H1 (cell line): ENCODE results near the gene DPY19L1. TPM values are rescaled to one million over a fixed set of nuclear protein-coding genes. Genes with fewer than 3 reads are reported as not detected.
"Not testable (repeated sequence)": the region's sequence is repeated elsewhere in the genome, so short reads cannot be mapped to it uniquely, and the experiment has no call there.

Source experiments
- CTCF ChIA-PET: fragments of 300-600 bp; sonication (Branson Sonifier 250); formaldehyde crosslinking; loops from one replicate; lab custom pipeline; 2021; ENCODE audit not compliant: partially characterized antibody; lab: Charles Lee
- POLR2A ChIA-PET: fragments of 300-600 bp; sonication (Branson Sonifier 250); formaldehyde crosslinking; loops from one replicate; lab custom pipeline; 2021; ENCODE audit warnings: inconsistent platforms; ENCODE audit not compliant: partially characterized antibody; lab: Charles Lee
- DNase-seq, 2 experiments: peaks; one replicate each; pipeline versions ENCODE4 v3.0.0 to v3.0.0-alpha.2; 2010 to 2022; ENCODE audit warnings: low spot score in 2 of 2, low read depth in 1 of 2, mixed read lengths in 1 of 2
- FAIRE-seq: peaks from 2 replicates; lab custom pipeline; 2011; peaks lifted over from hg19 to GRCh38; lab: Jason Lieb, UNC
- H2AFZ ChIP-seq: 2 replicates; pipeline ENCODE4 v1.8.1; 2012; ENCODE audit warnings: low read length, inconsistent platforms
- H2AK5ac ChIP-seq: 2 replicates; pipeline ENCODE4 v1.6.1; 2013; ENCODE audit warnings: low read depth, low read length
- H2BK120ac ChIP-seq: replicated peaks from 2 replicates; pipeline ENCODE3; 2013; ENCODE audit warnings: low read depth, low read length, inconsistent platforms
- H2BK12ac ChIP-seq: 2 replicates; pipeline ENCODE4 v1.6.1; 2013; ENCODE audit warnings: low read depth, low read length
- H2BK15ac ChIP-seq: 2 replicates; pipeline ENCODE4 v1.6.1; 2013; ENCODE audit warnings: low read length
- H2BK20ac ChIP-seq: 2 replicates; pipeline ENCODE4 v1.6.1; 2013; ENCODE audit warnings: low read length
- H2BK5ac ChIP-seq: 2 replicates; pipeline ENCODE4 v1.6.1; 2013; ENCODE audit warnings: low read depth, low read length
- H3K14ac ChIP-seq: 2 replicates; pipeline ENCODE4 v1.6.1; 2013; ENCODE audit warnings: inconsistent platforms; ENCODE audit not compliant: insufficient read length
- H3K18ac ChIP-seq: 2 replicates; pipeline ENCODE4 v1.6.1; 2013; ENCODE audit warnings: low read length; ENCODE audit errors: extremely low read depth
- H3K23ac ChIP-seq: 2 replicates; pipeline ENCODE4 v1.6.1; 2013; ENCODE audit warnings: inconsistent platforms; ENCODE audit not compliant: insufficient read length
- H3K23me2 ChIP-seq: 2 replicates; pipeline ENCODE4 v1.6.1; 2013; ENCODE audit warnings: low read depth, low read length
- H3K27ac ChIP-seq: 2 replicates; pipeline ENCODE4 v1.6.1; 2011; ENCODE audit warnings: low read depth, low read length, inconsistent platforms
- H3K27me3 ChIP-seq, 4 experiments: replicated peaks in 1 of 4; 1 replicate in 1 of 4; 2 replicates in 3 of 4; pipeline versions ENCODE4 v1.6.1 to v1.8.1; 2011 to 2013; ENCODE audit warnings: low read length in 3 of 4, mild to moderate bottlenecking in 3 of 4, inconsistent platforms in 2 of 4, mixed read lengths in 2 of 4, moderate library complexity in 1 of 4; ENCODE audit not compliant: control insufficient read depth in 3 of 4, insufficient read depth in 3 of 4; ENCODE audit errors: extremely low read depth in 1 of 4
- H3K36me3 ChIP-seq, 4 experiments: 2 replicates each; pipeline versions ENCODE4 v1.6.1 to v1.8.1; 2011 to 2013; ENCODE audit warnings: mild to moderate bottlenecking in 4 of 4, low read length in 3 of 4, moderate library complexity in 2 of 4, control low read depth in 1 of 4, inconsistent platforms in 1 of 4; ENCODE audit not compliant: insufficient read depth in 4 of 4, control insufficient read depth in 2 of 4
- H3K4ac ChIP-seq: replicated peaks from 2 replicates; pipeline ENCODE3; 2013; ENCODE audit warnings: low read length, low read depth, mixed read lengths, inconsistent platforms; ENCODE audit not compliant: insufficient read length
- H3K4me1 ChIP-seq, 4 experiments: replicated peaks in 1 of 4; 1 replicate in 1 of 4; 2 replicates in 3 of 4; pipeline versions ENCODE4 v1.6.1 to v1.8.1; 2011 to 2013; ENCODE audit warnings: low read length in 3 of 4, inconsistent platforms in 2 of 4, mixed read lengths in 1 of 4; ENCODE audit not compliant: insufficient read depth in 4 of 4, control insufficient read depth in 3 of 4
- H3K4me2 ChIP-seq, 2 experiments: 2 replicates each; pipeline versions ENCODE4 v1.6.1 to v1.8.1; 2011 to 2013; ENCODE audit warnings: low read depth in 2 of 2, low read length in 2 of 2, control low read depth in 1 of 2, inconsistent platforms in 1 of 2, mild to moderate bottlenecking in 1 of 2; ENCODE audit not compliant: insufficient read depth in 1 of 2
- H3K4me3 ChIP-seq, 4 experiments: fragments of 200-600, 300-600 bp in 1 of 4; sonication (generic), shearing (Covaris generic), sonication (Bioruptor Twin) in 1 of 4; 2 replicates each; pipeline versions ENCODE4 v1.5.1 to v1.8.1; 2011 to 2016; ENCODE audit warnings: low read length in 4 of 4, low read depth in 3 of 4, control low read depth in 2 of 4, inconsistent platforms in 2 of 4, mild to moderate bottlenecking in 2 of 4, mixed read lengths in 1 of 4, moderate library complexity in 1 of 4; ENCODE audit not compliant: insufficient read depth in 2 of 4; ENCODE audit errors: extremely low read depth in 1 of 4
- H3K56ac ChIP-seq: replicated peaks from 2 replicates; pipeline ENCODE3; 2013; ENCODE audit warnings: low read depth, mild to moderate bottlenecking, mixed read lengths, low read length, inconsistent platforms; ENCODE audit not compliant: insufficient read length
- H3K79me1 ChIP-seq: 2 replicates; pipeline ENCODE4 v1.6.1; 2013; ENCODE audit warnings: low read depth, low read length, control low read depth
- H3K79me2 ChIP-seq, 2 experiments: 2 replicates each; pipeline versions ENCODE4 v1.6.1 to v1.8.1; 2012 to 2013; ENCODE audit warnings: low read length in 2 of 2, mild to moderate bottlenecking in 2 of 2, inconsistent platforms in 1 of 2; ENCODE audit not compliant: insufficient read depth in 2 of 2, control insufficient read depth in 1 of 2
- H3K9ac ChIP-seq, 4 experiments: replicated peaks in 1 of 4; 1 replicate in 1 of 4; 2 replicates in 3 of 4; pipeline versions ENCODE4 v1.6.1 to v1.8.1; 2011 to 2013; ENCODE audit warnings: low read depth in 3 of 4, low read length in 3 of 4, control low read depth in 2 of 4, mild to moderate bottlenecking in 2 of 4, moderate library complexity in 2 of 4, inconsistent platforms in 1 of 4; ENCODE audit errors: extremely low read depth in 1 of 4
- H3K9me3 ChIP-seq, 2 experiments: 2 replicates each; pipeline versions ENCODE4 v1.6.1 to v1.8.1; 2012 to 2013; ENCODE audit warnings: mild to moderate bottlenecking in 2 of 2, moderate library complexity in 2 of 2, control low read depth in 1 of 2, inconsistent platforms in 1 of 2, low read depth in 1 of 2, low read length in 1 of 2, mixed read lengths in 1 of 2; ENCODE audit not compliant: insufficient read depth in 2 of 2
- H4K20me1 ChIP-seq, 2 experiments: replicated peaks in 1 of 2; 2 replicates each; pipeline versions ENCODE3 to v1.8.1; 2011 to 2013; ENCODE audit warnings: inconsistent platforms in 2 of 2, low read length in 2 of 2, mild to moderate bottlenecking in 1 of 2; ENCODE audit not compliant: insufficient read depth in 2 of 2, control insufficient read depth in 1 of 2
- H4K5ac ChIP-seq: 2 replicates; pipeline ENCODE4 v1.6.1; 2013; ENCODE audit warnings: low read length, low read depth, mixed read lengths, inconsistent platforms; ENCODE audit not compliant: insufficient read length
- H4K8ac ChIP-seq: 2 replicates; pipeline ENCODE4 v1.8.0; 2013; ENCODE audit warnings: mild to moderate bottlenecking, moderate library complexity, low read length, inconsistent platforms; ENCODE audit not compliant: insufficient read depth; ENCODE audit errors: extremely low read depth
- H4K91ac ChIP-seq: replicated peaks from 2 replicates; pipeline ENCODE3; 2013; ENCODE audit warnings: low read length, mixed read lengths, inconsistent platforms; ENCODE audit not compliant: insufficient read length
- WGBS, 2 experiments: shearing (Covaris generic) in 1 of 2; methylation state at CpG; one replicate each; pipeline versions ENCODE4 v1.1.6 to v1.1.7; 2013 to 2015; ENCODE audit warnings: low lambda C conversion rate in 2 of 2, mixed read lengths in 2 of 2, inconsistent platforms in 1 of 2, low coverage in 1 of 2, missing lambda C conversion rate in 1 of 2; ENCODE audit not compliant: insufficient replicate concordance in 2 of 2, insufficient coverage in 1 of 2, insufficient read length in 1 of 2; ENCODE audit errors: extremely low coverage in 1 of 2, missing lambda C conversion rate in 1 of 2; 5-methylcytosine and 5-hydroxymethylcytosine counted together
- polyA plus RNA-seq, 7 experiments: library from polyadenylated mRNA; depleted of rRNA in 3 of 7; stranded (reverse) in 5 of 7; unstranded in 2 of 7; fragments of >200 nt in 5 of 7; fragments of 200-250 nt in 2 of 7; gene quantifications; 1 replicate in 5 of 7; 2 replicates in 1 of 7; 4 replicates in 1 of 7; pipeline versions ENCODE4 v1.2.1 to v1.2.3, GENCODE V29; 2011 to 2013; ENCODE audit warnings: missing spikeins in 2 of 7, mixed read lengths in 2 of 7
- total RNA-seq: library from RNA; stranded (reverse); fragmentation: NEBNext Ultra II Directional; extraction: Animal tissue kit (Norgen Biotek cat#: 25700); gene quantifications from 2 replicates; pipeline ENCODE4 v1.2.1, GENCODE V29; 2021

Gene DPY19L1
- total and polyA plus RNA-seq, 2 of the 8 experiments (the other 6 are each of a cell fraction or from before 2014, with no cell fraction given): 14.1 to 23.3 TPM

DNA sequence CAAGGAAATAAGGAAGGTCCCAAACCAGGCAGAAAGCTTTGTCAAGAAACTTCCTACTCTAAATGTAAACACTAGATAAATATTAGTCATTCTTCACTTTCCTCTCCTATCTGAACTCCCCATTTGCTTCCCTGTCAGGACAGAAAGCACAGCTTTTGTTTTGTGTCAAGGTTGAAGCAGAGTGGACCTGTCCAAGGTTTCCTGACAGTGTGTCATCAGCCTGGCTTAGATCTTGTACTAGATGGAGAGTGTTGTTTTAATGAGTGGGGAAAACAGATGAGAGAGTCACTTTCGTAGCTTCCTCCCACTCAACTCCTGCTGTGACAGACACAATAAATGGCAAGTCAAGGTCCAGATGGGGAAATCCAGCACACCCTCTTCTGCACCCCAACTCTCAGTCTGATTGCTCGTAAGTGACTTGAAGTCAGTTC, 101.5 kb downstream of the DPY19L1 start:
- H3K36me3 ChIP-seq, POLR2A ChIA-PET, H3K9me3 ChIP-seq, H2BK5ac ChIP-seq, H2BK15ac ChIP-seq, H3K18ac ChIP-seq, H4K91ac ChIP-seq, CTCF ChIA-PET, H4K5ac ChIP-seq, H3K4me3 ChIP-seq, H3K27ac ChIP-seq, H3K56ac ChIP-seq, H3K4me2 ChIP-seq, H4K8ac ChIP-seq, H3K27me3 ChIP-seq, H2AK5ac ChIP-seq, H3K14ac ChIP-seq, H4K20me1 ChIP-seq, H2BK12ac ChIP-seq, H2AFZ ChIP-seq, H2BK120ac ChIP-seq, H3K9ac ChIP-seq, H3K79me1 ChIP-seq, H2BK20ac ChIP-seq, DNase-seq, H3K23me2 ChIP-seq, FAIRE-seq, H3K4ac ChIP-seq, H3K23ac ChIP-seq, H3K79me2 ChIP-seq: not testable (repeated sequence)
- 68% methylated on average over 2 of the region's 2 CpGs; no CpG with 5 or more reads in 1 of the 2 experiments for WGBS, 2 experiments
- H3K4me1 ChIP-seq: peaks cover 0 to 11% (median 7%) of the 10 kb centered on the region in 4 experiments; a peak in 5 of 7 replicates
